Trophoblast cell (in vitro differentiated cells and primary cell): ENCODE data around the gene FCGR3A.
"Not testable (repeated sequence)": the region's sequence is repeated elsewhere in the genome, so short reads cannot be mapped to it uniquely, and the experiment has no call there.

Experiments
- DNase-seq, 2 donors: peaks; one replicate each; pipeline ENCODE4 v3.0.0-alpha.2; 2016
- H2AFZ ChIP-seq: 2 replicates; pipeline ENCODE4 v1.6.1; 2013; ENCODE audit warnings: low read length, moderate library complexity, mild to moderate bottlenecking; ENCODE audit not compliant: insufficient read depth, poor library complexity
- H2AK5ac ChIP-seq: 2 replicates; pipeline ENCODE4 v1.6.1; 2013; ENCODE audit warnings: mild to moderate bottlenecking, low read length
- H2BK120ac ChIP-seq: 2 replicates; pipeline ENCODE4 v1.6.1; 2013; ENCODE audit warnings: low read length, mild to moderate bottlenecking, moderate library complexity; ENCODE audit not compliant: insufficient read depth, poor library complexity
- H2BK12ac ChIP-seq: 2 replicates; pipeline ENCODE4 v1.6.1; 2013; ENCODE audit warnings: mild to moderate bottlenecking, low read length, moderate library complexity
- H2BK5ac ChIP-seq: 2 replicates; pipeline ENCODE4 v1.6.1; 2013; ENCODE audit warnings: low read length, low read depth, moderate library complexity, mild to moderate bottlenecking; ENCODE audit not compliant: poor library complexity
- H3K14ac ChIP-seq: 2 replicates; pipeline ENCODE4 v1.6.1; 2013; ENCODE audit warnings: mild to moderate bottlenecking, low read length
- H3K18ac ChIP-seq: 2 replicates; pipeline ENCODE4 v1.6.1; 2013; ENCODE audit warnings: mild to moderate bottlenecking, low read length
- H3K23ac ChIP-seq: 2 replicates; pipeline ENCODE4 v1.6.1; 2013; ENCODE audit warnings: low read length
- H3K27ac ChIP-seq: 2 replicates; pipeline ENCODE4 v1.5.1; 2013; ENCODE audit warnings: low read depth, mild to moderate bottlenecking, inconsistent platforms, low read length, moderate library complexity
- H3K27me3 ChIP-seq: 2 replicates; pipeline ENCODE4 v1.6.1; 2013; ENCODE audit warnings: inconsistent platforms, mild to moderate bottlenecking, low read length, moderate library complexity; ENCODE audit not compliant: insufficient read depth
- H3K36me3 ChIP-seq, 2 experiments: 1 replicate in 1 of 2; 2 replicates in 1 of 2; pipeline ENCODE4 v1.6.1; 2013; ENCODE audit warnings: low read length in 2 of 2, mild to moderate bottlenecking in 2 of 2, moderate library complexity in 1 of 2; ENCODE audit not compliant: insufficient read depth in 2 of 2, control insufficient read depth in 1 of 2
- H3K4ac ChIP-seq: 2 replicates; pipeline ENCODE4 v1.6.1; 2013; ENCODE audit warnings: low read depth, mild to moderate bottlenecking, low read length, moderate library complexity
- H3K4me1 ChIP-seq, 2 experiments: 1 replicate in 1 of 2; 2 replicates in 1 of 2; pipeline ENCODE4 v1.6.1; 2013; ENCODE audit warnings: low read length in 2 of 2, mild to moderate bottlenecking in 2 of 2, moderate library complexity in 1 of 2; ENCODE audit not compliant: insufficient read depth in 2 of 2, control insufficient read depth in 1 of 2
- H3K4me2 ChIP-seq: 2 replicates; pipeline ENCODE4 v1.6.1; 2013; ENCODE audit warnings: inconsistent platforms, mild to moderate bottlenecking, low read length, moderate library complexity
- H3K4me3 ChIP-seq: 2 replicates; pipeline ENCODE4 v1.5.1; 2013; ENCODE audit warnings: mild to moderate bottlenecking, low read depth, low read length, inconsistent platforms
- H3K79me1 ChIP-seq: one replicate; pipeline ENCODE4 v1.6.1; 2013; ENCODE audit warnings: low read length
- H3K79me2 ChIP-seq: 2 replicates; pipeline ENCODE4 v1.6.1; 2013; ENCODE audit warnings: low read length, mild to moderate bottlenecking; ENCODE audit not compliant: control insufficient read depth, insufficient read depth, poor library complexity
- H3K9ac ChIP-seq: 2 replicates; pipeline ENCODE4 v1.6.1; 2013; ENCODE audit warnings: mild to moderate bottlenecking, low read length
- H3K9me3 ChIP-seq: 2 replicates; pipeline ENCODE4 v1.6.1; 2013; ENCODE audit warnings: low read depth, mild to moderate bottlenecking, control low read depth, inconsistent platforms, low read length; ENCODE audit not compliant: insufficient read depth
- H4K12ac ChIP-seq: 2 replicates; pipeline ENCODE4 v1.6.1; 2013; ENCODE audit warnings: low read depth, mild to moderate bottlenecking, low read length, moderate library complexity
- H4K8ac ChIP-seq: 2 replicates; pipeline ENCODE4 v1.6.1; 2013; ENCODE audit warnings: low read depth, mild to moderate bottlenecking, low read length, moderate library complexity
- H4K91ac ChIP-seq: one replicate; pipeline ENCODE4 v1.6.1; 2013; ENCODE audit warnings: low read depth, mild to moderate bottlenecking, low read length, moderate library complexity
- WGBS: extraction: QIAGEN DNeasy Blood & Tissue Kit; methylation state at CpG from one replicate; pipeline ENCODE4 v1.1.7; 2013; ENCODE audit warnings: missing lambda C conversion rate; ENCODE audit not compliant: insufficient read length, insufficient coverage; ENCODE audit errors: extremely low coverage; 5-methylcytosine and 5-hydroxymethylcytosine counted together

FCGR3A gene

DNA sequence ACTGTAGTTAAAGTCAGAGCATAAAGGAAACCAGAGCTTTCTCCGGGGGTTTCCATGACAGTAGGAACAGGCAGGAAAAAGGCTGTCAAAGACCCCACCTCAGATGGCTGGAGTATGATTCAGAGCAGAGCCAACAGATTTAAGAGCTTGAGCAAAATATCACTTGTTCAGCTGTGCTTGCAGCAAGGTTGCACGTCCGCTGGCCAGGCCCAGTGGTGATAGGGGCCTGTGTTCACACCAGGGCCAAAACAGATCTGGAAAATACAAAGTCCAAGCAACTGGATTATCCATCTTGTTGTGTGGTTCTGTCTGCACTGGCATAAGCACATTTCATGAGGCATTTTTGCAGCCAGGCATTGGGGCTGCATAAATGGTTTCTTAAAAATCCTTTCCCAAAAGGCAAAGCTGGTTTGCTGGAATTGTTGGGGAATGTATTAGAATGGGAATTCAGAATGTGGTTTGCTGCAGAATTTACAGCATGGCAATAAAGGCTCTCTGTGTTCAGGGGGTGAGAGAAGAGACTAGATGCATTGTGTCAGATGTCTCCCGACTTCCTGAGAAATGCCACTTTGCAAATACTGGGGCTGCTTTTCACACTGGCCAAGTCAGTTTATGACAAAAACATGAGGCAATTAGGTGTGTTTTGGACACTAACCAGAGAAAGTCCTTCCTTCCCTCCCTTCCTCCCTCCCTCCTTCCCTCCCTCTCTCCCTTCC, 44.8 kb upstream of the FCGR3A start:
- no CpG with 5 or more reads among the region's 4 CpGs for WGBS
- H3K4me2 ChIP-seq = peak overlapping the region; percentile 24
- H2AK5ac ChIP-seq = not testable (repeated sequence)

GRCh38 chr1:161593092-161593755, 43.6 kb upstream of the FCGR3A start:
- H3K9ac ChIP-seq, H3K79me1 ChIP-seq, H3K9me3 ChIP-seq, DNase-seq, H3K36me3 ChIP-seq, H3K4ac ChIP-seq, H3K27ac ChIP-seq, H3K23ac ChIP-seq, H2AFZ ChIP-seq, H3K4me3 ChIP-seq, H2AK5ac ChIP-seq, H3K14ac ChIP-seq, H4K12ac ChIP-seq, H3K79me2 ChIP-seq, H2BK12ac ChIP-seq, H3K4me2 ChIP-seq, H4K8ac ChIP-seq, H3K27me3 ChIP-seq, H3K18ac ChIP-seq, H3K4me1 ChIP-seq, H2BK120ac ChIP-seq, H4K91ac ChIP-seq, H2BK5ac ChIP-seq: not testable (repeated sequence)
- whole genome bisulfite sequencing = no CpG with 5 or more reads among the region's 11 CpGs

More for the DNA sequence above, 44.8 kb upstream of the FCGR3A start:
- not testable (repeated sequence) for H3K9me3 ChIP-seq, H3K27me3 ChIP-seq, H2BK5ac ChIP-seq, H3K9ac ChIP-seq, H3K23ac ChIP-seq, H2AFZ ChIP-seq, H3K4ac ChIP-seq, DNase-seq, H4K91ac ChIP-seq, H3K4me1 ChIP-seq, H3K79me1 ChIP-seq, H2BK120ac ChIP-seq, H4K12ac ChIP-seq, H3K36me3 ChIP-seq, H3K4me3 ChIP-seq, H2BK12ac ChIP-seq, H4K8ac ChIP-seq, H3K14ac ChIP-seq, H3K18ac ChIP-seq, H3K79me2 ChIP-seq
- peak overlapping the region; percentile 25 for H3K27ac ChIP-seq

DNA sequence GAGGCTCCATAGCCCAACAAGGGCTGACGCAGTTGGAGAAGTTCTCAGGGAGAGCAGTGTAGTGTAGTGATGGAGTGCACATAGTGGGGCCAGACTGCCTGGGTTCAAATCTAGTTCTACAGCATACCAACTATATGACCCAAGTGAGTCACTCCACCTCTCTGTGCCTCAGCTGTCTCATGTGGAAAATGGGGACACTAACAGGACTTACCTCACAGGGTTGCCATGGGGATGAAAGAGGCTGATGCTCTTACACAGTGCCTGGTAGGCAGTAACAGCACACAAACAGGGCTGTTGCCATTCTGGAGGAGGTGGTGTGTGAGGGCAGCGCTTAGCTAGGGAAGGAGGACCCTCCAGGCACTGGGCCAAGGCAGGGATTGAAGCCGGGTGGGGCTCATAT, 43.0 kb upstream of the FCGR3A start:
- not testable (repeated sequence) for H2BK12ac ChIP-seq, H3K79me2 ChIP-seq, H3K23ac ChIP-seq, H3K27ac ChIP-seq, H3K27me3 ChIP-seq, DNase-seq, H3K9me3 ChIP-seq, H3K36me3 ChIP-seq, H3K4me2 ChIP-seq, H4K91ac ChIP-seq, H2AK5ac ChIP-seq, H3K4me1 ChIP-seq, H2BK5ac ChIP-seq, H4K8ac ChIP-seq, H3K4ac ChIP-seq, H3K14ac ChIP-seq, H2AFZ ChIP-seq, H4K12ac ChIP-seq, H3K4me3 ChIP-seq, H3K18ac ChIP-seq, H2BK120ac ChIP-seq, H3K9ac ChIP-seq, H3K79me1 ChIP-seq
- no CpG with 5 or more reads among the region's 3 CpGs for WGBS

- not testable (repeated sequence) for H3K4me1 ChIP-seq, H3K27me3 ChIP-seq, H3K14ac ChIP-seq, H3K4me2 ChIP-seq, H3K79me1 ChIP-seq, H3K4me3 ChIP-seq, H3K18ac ChIP-seq, H4K12ac ChIP-seq, DNase-seq, H3K79me2 ChIP-seq, H2BK12ac ChIP-seq, H3K27ac ChIP-seq, H3K23ac ChIP-seq, H3K9me3 ChIP-seq, H2BK5ac ChIP-seq, H2AK5ac ChIP-seq, H3K4ac ChIP-seq, H4K91ac ChIP-seq, H2BK120ac ChIP-seq, H3K36me3 ChIP-seq, H2AFZ ChIP-seq, H4K8ac ChIP-seq, H3K9ac ChIP-seq
- no CpG with 5 or more reads among the region's 6 CpGs for WGBS
Observed at GRCh38 chr1:161589920-161590319, 40.3 kb upstream of the FCGR3A start.
